KMS-11 (cell line): Measurements from ENCODE around the gene IL3RA.

Experiments
- H2AFZ ChIP-seq: fragments of 200-600 bp; sonication (generic); 2 replicates; pipeline ENCODE4 v1.6.1; 2016; ENCODE audit warnings: antibody characterized with exemption, mixed run types, low read depth
- H3K27ac ChIP-seq: fragments of 200-600 bp; sonication (generic); 2 replicates; pipeline ENCODE4 v1.6.1; 2016; ENCODE audit warnings: mild to moderate bottlenecking, mixed run types
- H3K27me3 ChIP-seq: fragments of 200-600 bp; sonication (generic); 2 replicates; pipeline ENCODE4 v1.6.1; 2017; ENCODE audit warnings: mild to moderate bottlenecking, low read depth, mixed run types, moderate library complexity; ENCODE audit not compliant: insufficient read depth
- H3K36me3 ChIP-seq: fragments of 200-600 bp; sonication (generic); 2 replicates; pipeline ENCODE4 v1.6.1; 2017; ENCODE audit warnings: mild to moderate bottlenecking, mixed run types; ENCODE audit not compliant: insufficient read depth
- H3K4me1 ChIP-seq: fragments of 200-600 bp; sonication (generic); 2 replicates; pipeline ENCODE4 v1.6.1; 2016; ENCODE audit warnings: mild to moderate bottlenecking, low read depth, mixed run types; ENCODE audit not compliant: poor library complexity, severe bottlenecking
- H3K4me2 ChIP-seq: fragments of 200-600 bp; sonication (generic); 2 replicates; pipeline ENCODE4 v1.7.0; 2016; ENCODE audit warnings: mild to moderate bottlenecking, mixed run types
- H3K4me3 ChIP-seq: fragments of 200-600 bp; sonication (generic); IDR thresholded peaks from 2 replicates; pipeline ENCODE4 v1.6.1; 2017; ENCODE audit warnings: low read depth, low read length, mixed read lengths; ENCODE audit not compliant: insufficient read depth
- H3K79me2 ChIP-seq: fragments of 200-600 bp; sonication (generic); 2 replicates; pipeline ENCODE4 v1.6.1; 2016; ENCODE audit warnings: low read depth, mixed run types; ENCODE audit not compliant: insufficient read depth
- H3K9ac ChIP-seq: fragments of 200-600 bp; sonication (generic); 2 replicates; pipeline ENCODE4 v1.6.1; 2016; ENCODE audit warnings: mild to moderate bottlenecking, mixed run types
- H4K20me1 ChIP-seq: fragments of 200-600 bp; sonication (generic); 2 replicates; pipeline ENCODE4 v1.6.1; 2016; ENCODE audit warnings: mild to moderate bottlenecking, mixed run types; ENCODE audit not compliant: insufficient read depth
- TF ChIP-seq, protein P1 (sequence below): fragments of 200-600 bp; sonication (generic); conservative IDR thresholded peaks from 2 replicates; pipeline ENCODE4 v1.6.1; 2017; ENCODE audit warnings: low read depth, mild to moderate bottlenecking, antibody characterized with exemption, low read length, moderate library complexity, mixed read lengths

IL3RA gene

GRCh38 chrX:1416965-1417760, 80.6 kb downstream of the IL3RA start:
- Histone ChIP-seq H3K4me1 (no peaks in the 10 kb centered on the region), H3K36me3 (no peaks in the 10 kb centered on the region), H2AFZ (no peak overlapping the region), H3K27ac (no peak overlapping the region), H3K79me2 (no peaks in the 10 kb centered on the region), H3K4me2 (no peak overlapping the region), H3K27me3 (no peaks in the 10 kb centered on the region), H4K20me1 (no peaks in the 10 kb centered on the region), H3K4me3 (no peak overlapping the region), H3K9ac (no peak overlapping the region)
- TF ChIP-seq, protein P1, sequence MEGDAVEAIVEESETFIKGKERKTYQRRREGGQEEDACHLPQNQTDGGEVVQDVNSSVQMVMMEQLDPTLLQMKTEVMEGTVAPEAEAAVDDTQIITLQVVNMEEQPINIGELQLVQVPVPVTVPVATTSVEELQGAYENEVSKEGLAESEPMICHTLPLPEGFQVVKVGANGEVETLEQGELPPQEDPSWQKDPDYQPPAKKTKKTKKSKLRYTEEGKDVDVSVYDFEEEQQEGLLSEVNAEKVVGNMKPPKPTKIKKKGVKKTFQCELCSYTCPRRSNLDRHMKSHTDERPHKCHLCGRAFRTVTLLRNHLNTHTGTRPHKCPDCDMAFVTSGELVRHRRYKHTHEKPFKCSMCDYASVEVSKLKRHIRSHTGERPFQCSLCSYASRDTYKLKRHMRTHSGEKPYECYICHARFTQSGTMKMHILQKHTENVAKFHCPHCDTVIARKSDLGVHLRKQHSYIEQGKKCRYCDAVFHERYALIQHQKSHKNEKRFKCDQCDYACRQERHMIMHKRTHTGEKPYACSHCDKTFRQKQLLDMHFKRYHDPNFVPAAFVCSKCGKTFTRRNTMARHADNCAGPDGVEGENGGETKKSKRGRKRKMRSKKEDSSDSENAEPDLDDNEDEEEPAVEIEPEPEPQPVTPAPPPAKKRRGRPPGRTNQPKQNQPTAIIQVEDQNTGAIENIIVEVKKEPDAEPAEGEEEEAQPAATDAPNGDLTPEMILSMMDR, result no peak

GRCh38 chrX:1417921-1418771, 81.6 kb downstream of the IL3RA start:
- no peaks in the 10 kb centered on the region for H3K4me1 ChIP-seq
- no peak overlapping the region for H3K9ac ChIP-seq
- H3K4me3 ChIP-seq, result no peak overlapping the region
- no peaks in the 10 kb centered on the region for H4K20me1 ChIP-seq
- no peaks in the 10 kb centered on the region for H3K36me3 ChIP-seq
- H3K27ac ChIP-seq, result no peak overlapping the region
- no peak overlapping the region for H2AFZ ChIP-seq
- TF ChIP-seq, protein P1, result no peak
- H3K79me2 ChIP-seq, result no peaks in the 10 kb centered on the region
- no peak overlapping the region for H3K4me2 ChIP-seq
- H3K27me3 ChIP-seq, result no peaks in the 10 kb centered on the region

DNA sequence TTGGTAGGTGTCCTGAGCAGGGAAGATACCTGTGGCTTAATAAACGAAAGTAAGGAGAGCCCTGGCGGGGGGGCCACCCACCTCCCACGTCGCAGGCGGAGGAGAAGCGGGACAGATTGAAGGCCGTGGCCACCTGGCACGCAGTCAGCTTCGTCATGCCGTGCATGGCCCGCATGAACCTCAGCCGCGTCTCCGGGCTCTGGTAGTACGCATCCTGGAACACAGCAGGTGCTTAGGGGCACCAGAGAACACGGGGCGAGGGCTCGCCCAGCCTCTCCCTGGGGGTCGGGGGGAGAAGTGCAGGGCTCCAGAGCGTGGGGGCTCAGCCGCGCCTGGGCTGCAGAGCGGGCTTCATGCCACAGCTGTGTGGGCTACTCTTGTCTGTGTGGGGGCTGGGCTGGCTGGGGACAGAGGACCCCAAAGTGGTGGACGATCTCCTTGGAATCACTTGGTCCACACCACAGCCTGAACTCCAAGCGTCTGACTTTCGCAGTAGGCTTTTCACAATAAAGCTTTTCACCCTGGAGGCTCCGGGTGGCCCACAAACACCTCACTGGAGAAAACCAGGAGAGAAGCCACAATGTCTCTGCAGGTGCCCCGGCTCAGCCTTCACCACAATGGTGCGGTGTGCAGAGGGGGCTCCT, 82.4 kb downstream of the IL3RA start:
- Histone ChIP-seq H3K27ac (no peak overlapping the region), H3K4me1 (no peaks in the 10 kb centered on the region), H4K20me1 (no peaks in the 10 kb centered on the region), H3K9ac (no peak overlapping the region), H3K36me3 (no peaks in the 10 kb centered on the region), H3K4me2 (no peak overlapping the region), H3K4me3 (no peak overlapping the region), H3K27me3 (no peaks in the 10 kb centered on the region), H3K79me2 (no peaks in the 10 kb centered on the region), H2AFZ (no peak overlapping the region)
- TF ChIP-seq, protein P1, result no peak

- no peaks in the 10 kb centered on the region for H3K36me3 ChIP-seq
These were observed 83.2 kb downstream of the IL3RA start for GRCh38 chrX:1419545-1420355.

More at GRCh38 chrX:1419545-1420355, 83.2 kb downstream of the IL3RA start:
- no peaks in the 10 kb centered on the region for H3K4me1 ChIP-seq
- no peaks in the 10 kb centered on the region for H4K20me1 ChIP-seq
- H3K27ac ChIP-seq, result no peak overlapping the region
- no peak overlapping the region for H2AFZ ChIP-seq
- TF ChIP-seq, protein P1, result no peak
- no peaks in the 10 kb centered on the region for H3K79me2 ChIP-seq
- no peaks in the 10 kb centered on the region for H3K27me3 ChIP-seq
- no peak overlapping the region for H3K4me2 ChIP-seq
- no peak overlapping the region for H3K9ac ChIP-seq
- no peak overlapping the region for H3K4me3 ChIP-seq
